ENCODE measurements around the gene ATP5F1C. TPM values are rescaled to one million over a fixed set of nuclear protein-coding genes. Genes with fewer than 3 reads are reported as not detected.
A peak's percentile ranks its signal among the peaks of the same experiment; 100 is the strongest.

Gene ATP5F1C
- total and polyA plus RNA-seq, 2 experiments from 2014 or later: 332 to 537 TPM

DNA sequence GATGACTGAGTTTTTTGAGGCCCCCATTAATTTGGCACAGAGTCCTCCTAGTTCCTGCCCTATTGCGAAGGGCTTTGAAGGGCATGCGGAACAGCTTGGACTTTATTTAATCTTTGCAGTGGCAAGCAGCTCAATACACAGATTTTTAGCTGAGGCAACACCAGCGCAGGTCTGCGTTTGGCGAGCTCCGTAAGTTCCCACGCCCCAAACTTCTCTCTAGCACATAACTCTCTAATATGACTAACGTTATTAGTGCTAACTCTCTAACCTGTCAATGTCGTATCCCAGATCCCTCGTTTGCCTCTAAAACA is 30.0 kb downstream of the ATP5F1C start:
- peak overlapping the region; percentile 96 for H3K27ac Mint-ChIP-seq

More for the DNA sequence above, 30.0 kb downstream of the ATP5F1C start:
- TF ChIP-seq EZH2phosphoT487 (IDR thresholded peaks at IDR 0.05; ENCODE audit: unreplicated experiment): no peak
- TF ChIP-seq ZNF331 (CRISPR knock-in tag; IDR thresholded peaks at IDR 0.05; ENCODE audit: low read depth): no peak
- TF ChIP-seq POLR2AphosphoS5 (IDR thresholded peaks at IDR 0.05; ENCODE audit: low read depth): no peak
- no peak for TF ChIP-seq EZH2 (IDR thresholded peaks at IDR 0.05; ENCODE audit: low read depth, unreplicated experiment)
- TF ChIP-seq, protein P1, sequence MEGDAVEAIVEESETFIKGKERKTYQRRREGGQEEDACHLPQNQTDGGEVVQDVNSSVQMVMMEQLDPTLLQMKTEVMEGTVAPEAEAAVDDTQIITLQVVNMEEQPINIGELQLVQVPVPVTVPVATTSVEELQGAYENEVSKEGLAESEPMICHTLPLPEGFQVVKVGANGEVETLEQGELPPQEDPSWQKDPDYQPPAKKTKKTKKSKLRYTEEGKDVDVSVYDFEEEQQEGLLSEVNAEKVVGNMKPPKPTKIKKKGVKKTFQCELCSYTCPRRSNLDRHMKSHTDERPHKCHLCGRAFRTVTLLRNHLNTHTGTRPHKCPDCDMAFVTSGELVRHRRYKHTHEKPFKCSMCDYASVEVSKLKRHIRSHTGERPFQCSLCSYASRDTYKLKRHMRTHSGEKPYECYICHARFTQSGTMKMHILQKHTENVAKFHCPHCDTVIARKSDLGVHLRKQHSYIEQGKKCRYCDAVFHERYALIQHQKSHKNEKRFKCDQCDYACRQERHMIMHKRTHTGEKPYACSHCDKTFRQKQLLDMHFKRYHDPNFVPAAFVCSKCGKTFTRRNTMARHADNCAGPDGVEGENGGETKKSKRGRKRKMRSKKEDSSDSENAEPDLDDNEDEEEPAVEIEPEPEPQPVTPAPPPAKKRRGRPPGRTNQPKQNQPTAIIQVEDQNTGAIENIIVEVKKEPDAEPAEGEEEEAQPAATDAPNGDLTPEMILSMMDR (conservative IDR thresholded peaks at IDR 0.05; ENCODE audit: low read depth in 2 of 2): no peak
- TF ChIP-seq, protein P2, sequence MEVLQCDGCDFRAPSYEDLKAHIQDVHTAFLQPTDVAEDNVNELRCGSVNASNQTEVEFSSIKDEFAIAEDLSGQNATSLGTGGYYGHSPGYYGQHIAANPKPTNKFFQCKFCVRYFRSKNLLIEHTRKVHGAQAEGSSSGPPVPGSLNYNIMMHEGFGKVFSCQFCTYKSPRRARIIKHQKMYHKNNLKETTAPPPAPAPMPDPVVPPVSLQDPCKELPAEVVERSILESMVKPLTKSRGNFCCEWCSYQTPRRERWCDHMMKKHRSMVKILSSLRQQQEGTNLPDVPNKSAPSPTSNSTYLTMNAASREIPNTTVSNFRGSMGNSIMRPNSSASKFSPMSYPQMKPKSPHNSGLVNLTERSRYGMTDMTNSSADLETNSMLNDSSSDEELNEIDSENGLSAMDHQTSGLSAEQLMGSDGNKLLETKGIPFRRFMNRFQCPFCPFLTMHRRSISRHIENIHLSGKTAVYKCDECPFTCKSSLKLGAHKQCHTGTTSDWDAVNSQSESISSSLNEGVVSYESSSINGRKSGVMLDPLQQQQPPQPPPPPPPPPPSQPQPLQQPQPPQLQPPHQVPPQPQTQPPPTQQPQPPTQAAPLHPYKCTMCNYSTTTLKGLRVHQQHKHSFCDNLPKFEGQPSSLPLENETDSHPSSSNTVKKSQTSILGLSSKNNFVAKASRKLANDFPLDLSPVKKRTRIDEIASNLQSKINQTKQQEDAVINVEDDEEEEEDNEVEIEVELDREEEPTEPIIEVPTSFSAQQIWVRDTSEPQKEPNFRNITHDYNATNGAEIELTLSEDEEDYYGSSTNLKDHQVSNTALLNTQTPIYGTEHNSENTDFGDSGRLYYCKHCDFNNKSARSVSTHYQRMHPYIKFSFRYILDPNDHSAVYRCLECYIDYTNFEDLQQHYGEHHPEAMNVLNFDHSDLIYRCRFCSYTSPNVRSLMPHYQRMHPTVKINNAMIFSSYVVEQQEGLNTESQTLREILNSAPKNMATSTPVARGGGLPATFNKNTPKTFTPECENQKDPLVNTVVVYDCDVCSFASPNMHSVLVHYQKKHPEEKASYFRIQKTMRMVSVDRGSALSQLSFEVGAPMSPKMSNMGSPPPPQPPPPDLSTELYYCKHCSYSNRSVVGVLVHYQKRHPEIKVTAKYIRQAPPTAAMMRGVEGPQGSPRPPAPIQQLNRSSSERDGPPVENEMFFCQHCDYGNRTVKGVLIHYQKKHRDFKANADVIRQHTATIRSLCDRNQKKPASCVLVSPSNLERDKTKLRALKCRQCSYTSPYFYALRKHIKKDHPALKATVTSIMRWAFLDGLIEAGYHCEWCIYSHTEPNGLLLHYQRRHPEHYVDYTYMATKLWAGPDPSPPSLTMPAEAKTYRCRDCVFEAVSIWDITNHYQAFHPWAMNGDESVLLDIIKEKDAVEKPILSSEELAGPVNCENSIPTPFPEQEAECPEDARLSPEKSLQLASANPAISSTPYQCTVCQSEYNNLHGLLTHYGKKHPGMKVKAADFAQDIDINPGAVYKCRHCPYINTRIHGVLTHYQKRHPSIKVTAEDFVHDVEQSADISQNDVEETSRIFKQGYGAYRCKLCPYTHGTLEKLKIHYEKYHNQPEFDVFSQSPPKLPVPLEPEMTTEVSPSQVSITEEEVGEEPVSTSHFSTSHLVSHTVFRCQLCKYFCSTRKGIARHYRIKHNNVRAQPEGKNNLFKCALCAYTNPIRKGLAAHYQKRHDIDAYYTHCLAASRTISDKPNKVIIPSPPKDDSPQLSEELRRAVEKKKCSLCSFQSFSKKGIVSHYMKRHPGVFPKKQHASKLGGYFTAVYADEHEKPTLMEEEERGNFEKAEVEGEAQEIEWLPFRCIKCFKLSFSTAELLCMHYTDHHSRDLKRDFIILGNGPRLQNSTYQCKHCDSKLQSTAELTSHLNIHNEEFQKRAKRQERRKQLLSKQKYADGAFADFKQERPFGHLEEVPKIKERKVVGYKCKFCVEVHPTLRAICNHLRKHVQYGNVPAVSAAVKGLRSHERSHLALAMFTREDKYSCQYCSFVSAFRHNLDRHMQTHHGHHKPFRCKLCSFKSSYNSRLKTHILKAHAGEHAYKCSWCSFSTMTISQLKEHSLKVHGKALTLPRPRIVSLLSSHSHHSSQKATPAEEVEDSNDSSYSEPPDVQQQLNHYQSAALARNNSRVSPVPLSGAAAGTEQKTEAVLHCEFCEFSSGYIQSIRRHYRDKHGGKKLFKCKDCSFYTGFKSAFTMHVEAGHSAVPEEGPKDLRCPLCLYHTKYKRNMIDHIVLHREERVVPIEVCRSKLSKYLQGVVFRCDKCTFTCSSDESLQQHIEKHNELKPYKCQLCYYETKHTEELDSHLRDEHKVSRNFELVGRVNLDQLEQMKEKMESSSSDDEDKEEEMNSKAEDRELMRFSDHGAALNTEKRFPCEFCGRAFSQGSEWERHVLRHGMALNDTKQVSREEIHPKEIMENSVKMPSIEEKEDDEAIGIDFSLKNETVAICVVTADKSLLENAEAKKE (CRISPR knock-in tag; IDR thresholded peaks at IDR 0.05): no peak
- no peak for TF ChIP-seq STAT1 (IDR thresholded peaks at IDR 0.05; ENCODE audit: unreplicated experiment)
- TF ChIP-seq, protein P3, sequence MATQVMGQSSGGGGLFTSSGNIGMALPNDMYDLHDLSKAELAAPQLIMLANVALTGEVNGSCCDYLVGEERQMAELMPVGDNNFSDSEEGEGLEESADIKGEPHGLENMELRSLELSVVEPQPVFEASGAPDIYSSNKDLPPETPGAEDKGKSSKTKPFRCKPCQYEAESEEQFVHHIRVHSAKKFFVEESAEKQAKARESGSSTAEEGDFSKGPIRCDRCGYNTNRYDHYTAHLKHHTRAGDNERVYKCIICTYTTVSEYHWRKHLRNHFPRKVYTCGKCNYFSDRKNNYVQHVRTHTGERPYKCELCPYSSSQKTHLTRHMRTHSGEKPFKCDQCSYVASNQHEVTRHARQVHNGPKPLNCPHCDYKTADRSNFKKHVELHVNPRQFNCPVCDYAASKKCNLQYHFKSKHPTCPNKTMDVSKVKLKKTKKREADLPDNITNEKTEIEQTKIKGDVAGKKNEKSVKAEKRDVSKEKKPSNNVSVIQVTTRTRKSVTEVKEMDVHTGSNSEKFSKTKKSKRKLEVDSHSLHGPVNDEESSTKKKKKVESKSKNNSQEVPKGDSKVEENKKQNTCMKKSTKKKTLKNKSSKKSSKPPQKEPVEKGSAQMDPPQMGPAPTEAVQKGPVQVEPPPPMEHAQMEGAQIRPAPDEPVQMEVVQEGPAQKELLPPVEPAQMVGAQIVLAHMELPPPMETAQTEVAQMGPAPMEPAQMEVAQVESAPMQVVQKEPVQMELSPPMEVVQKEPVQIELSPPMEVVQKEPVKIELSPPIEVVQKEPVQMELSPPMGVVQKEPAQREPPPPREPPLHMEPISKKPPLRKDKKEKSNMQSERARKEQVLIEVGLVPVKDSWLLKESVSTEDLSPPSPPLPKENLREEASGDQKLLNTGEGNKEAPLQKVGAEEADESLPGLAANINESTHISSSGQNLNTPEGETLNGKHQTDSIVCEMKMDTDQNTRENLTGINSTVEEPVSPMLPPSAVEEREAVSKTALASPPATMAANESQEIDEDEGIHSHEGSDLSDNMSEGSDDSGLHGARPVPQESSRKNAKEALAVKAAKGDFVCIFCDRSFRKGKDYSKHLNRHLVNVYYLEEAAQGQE (IDR thresholded peaks at IDR 0.05; ENCODE audit: unreplicated experiment): no peak
- TF ChIP-seq CREB1 (CRISPR knock-in tag; IDR thresholded peaks at IDR 0.05; ENCODE audit: low read depth): no peak
- TF ChIP-seq NANOG (IDR thresholded peaks at IDR 0.05; ENCODE audit: borderline replicate concordance): no peak
- TF ChIP-seq ZNF114 (CRISPR knock-in tag; IDR thresholded peaks at IDR 0.05): no peak
- no peak for TF ChIP-seq JUNB (IDR thresholded peaks at IDR 0.05; ENCODE audit: unreplicated experiment)
- TF ChIP-seq, protein P4, sequence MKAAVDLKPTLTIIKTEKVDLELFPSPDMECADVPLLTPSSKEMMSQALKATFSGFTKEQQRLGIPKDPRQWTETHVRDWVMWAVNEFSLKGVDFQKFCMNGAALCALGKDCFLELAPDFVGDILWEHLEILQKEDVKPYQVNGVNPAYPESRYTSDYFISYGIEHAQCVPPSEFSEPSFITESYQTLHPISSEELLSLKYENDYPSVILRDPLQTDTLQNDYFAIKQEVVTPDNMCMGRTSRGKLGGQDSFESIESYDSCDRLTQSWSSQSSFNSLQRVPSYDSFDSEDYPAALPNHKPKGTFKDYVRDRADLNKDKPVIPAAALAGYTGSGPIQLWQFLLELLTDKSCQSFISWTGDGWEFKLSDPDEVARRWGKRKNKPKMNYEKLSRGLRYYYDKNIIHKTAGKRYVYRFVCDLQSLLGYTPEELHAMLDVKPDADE (IDR thresholded peaks at IDR 0.05): no peak
- Mint-ChIP-seq H3K9me3 (no peaks in the 10 kb centered on the region), H3K27me3 (ENCODE audit: insufficient read depth, low read depth, poor library complexity) (peaks cover 15% of the 10 kb centered on the region), H3K4me3 (peak overlapping the region; percentile 92), H3K4me1 (peaks cover 19% of the 10 kb centered on the region), H3K36me3 (ENCODE audit: low read depth) (peaks cover 4% of the 10 kb centered on the region; the same call in 1 of the 3 replicates)
- Histone ChIP-seq H3K9me2 (ENCODE audit: insufficient read depth) (no peaks in the 10 kb centered on the region), H3K79me2 (replicated peaks; ENCODE audit: insufficient read depth) (peaks cover 44% of the 10 kb centered on the region), H3K4me1 (ENCODE audit: insufficient read depth) (peaks cover 14% of the 10 kb centered on the region; the same call in 1 of the 2 replicates), H3K27ac (ENCODE audit: low read depth) (peak overlapping the region; percentile 53; the same call in 1 of the 2 replicates), H2AFZ (peak overlapping the region; percentile 91), H3K36me3 (ENCODE audit: insufficient read depth) (no peaks in the 10 kb centered on the region), H3F3A (replicated peaks; ENCODE audit: low read depth) (no peaks in the 10 kb centered on the region), H3K4me2 (peak overlapping the region; percentile 78), H4K20me1 (replicated peaks; ENCODE audit: insufficient read depth) (peaks cover 13% of the 10 kb centered on the region), H3K27me3 (ENCODE audit: insufficient read depth) (no peaks in the 10 kb centered on the region), H3K4me3 (peak overlapping the region; percentile 76)
- no peak for DNase-seq (ENCODE audit: low spot score)
- ATAC-seq: peak; percentile 11

Data from GM23338 (cell line).